GM18520 (cell line): ENCODE data around the gene TDRD6.

Experiments
- ATAC-seq: cut with Tn5 transposase; IDR thresholded peaks from one replicate; pipeline ENCODE4 v1.9.1; 2021; ENCODE audit not compliant: unreplicated experiment

The TDRD6 gene

GRCh38 chr6:46688117-46688965, 656 bp downstream of the TDRD6 start:
- ATAC-seq, result no peak

- no peak for ATAC-seq
Observed at GRCh38 chr6:46688966-46689335, 1.3 kb downstream of the TDRD6 start.

- ATAC-seq, result no peak
Observed at GRCh38 chr6:46689657-46690056, 2.0 kb downstream of the TDRD6 start.

- no peak for ATAC-seq
Observed at GRCh38 chr6:46690141-46690755, 2.6 kb downstream of the TDRD6 start.

- ATAC-seq, result no peak
Observed at GRCh38 chr6:46690911-46691451, 3.3 kb downstream of the TDRD6 start.

- no peak for ATAC-seq
Observed at GRCh38 chr6:46699970-46700369, 12.3 kb downstream of the TDRD6 start.

GRCh38 chr6:46704562-46704961, 16.9 kb downstream of the TDRD6 start:
- ATAC-seq, result no peak

GRCh38 chr6:46706464-46706863, 18.8 kb downstream of the TDRD6 start:
- ATAC-seq, result no peak

- ATAC-seq, result no peak
Observed at GRCh38 chr6:46711491-46711890, 23.8 kb downstream of the TDRD6 start.

GRCh38 chr6:46715141-46715540, 27.5 kb downstream of the TDRD6 start:
- ATAC-seq, result no peak

- no peak for ATAC-seq
Observed at GRCh38 chr6:46719099-46719498, 31.4 kb downstream of the TDRD6 start.

- ATAC-seq, result no peak
Observed at GRCh38 chr6:46720401-46720800, 32.7 kb downstream of the TDRD6 start.

- ATAC-seq, result no peak
Observed at GRCh38 chr6:46729787-46730326, 42.2 kb downstream of the TDRD6 start.

GRCh38 chr6:46730921-46731461, 43.3 kb downstream of the TDRD6 start:
- ATAC-seq, result no peak

GRCh38 chr6:46733341-46733801, 45.7 kb downstream of the TDRD6 start:
- no peak for ATAC-seq

- no peak for ATAC-seq
Observed at GRCh38 chr6:46734867-46735719, 47.4 kb downstream of the TDRD6 start, which contains the start of gene PLA2G7. TSS of gene PLA2G7 (minus strand) at chr6:46735375. CDS start at chr6:46722891, 12,484 bp downstream.

GRCh38 chr6:46735720-46736031, 48.0 kb downstream of the TDRD6 start:
- no peak for ATAC-seq

GRCh38 chr6:46736906-46737305, 49.2 kb downstream of the TDRD6 start:
- ATAC-seq, result no peak

GRCh38 chr6:46741482-46741881, 53.8 kb downstream of the TDRD6 start:
- ATAC-seq, result no peak

- ATAC-seq, result no peak
Observed at GRCh38 chr6:46741910-46742309, 54.2 kb downstream of the TDRD6 start.
